ENCODE measurements around the gene LPP. TPM values are rescaled to one million over a fixed set of nuclear protein-coding genes. Genes with fewer than 3 reads are reported as not detected.

The LPP gene
- polyA plus RNA-seq, 1 donor (not counting 4 experiments of a cell fraction or from before 2014, with no cell fraction given), result 16.0 TPM

DNA sequence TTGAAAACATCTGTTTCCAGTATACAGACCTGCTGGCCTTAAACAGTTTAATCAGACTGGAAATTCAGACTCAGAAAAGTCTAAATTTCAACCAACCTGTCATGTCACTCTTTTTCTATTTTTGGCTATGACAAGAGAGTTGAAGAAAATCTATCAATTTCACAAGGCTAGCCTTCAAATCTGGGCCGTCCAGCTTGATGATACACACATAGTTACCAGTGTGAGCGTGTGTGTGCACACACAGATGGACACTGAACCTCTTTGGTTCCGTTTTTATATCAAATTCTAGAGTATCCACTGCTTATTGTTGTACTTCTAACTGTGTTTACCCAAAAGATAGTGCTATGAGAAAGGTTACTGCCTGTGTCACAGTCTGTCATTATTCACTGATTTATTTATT, 368.2 kb downstream of the LPP start:
- Histone ChIP-seq H3K9ac (ENCODE audit: control insufficient read depth, extremely low read depth, insufficient read depth, low read length) (no peak overlapping the region), H3K9me1 (ENCODE audit: control insufficient read depth, extremely low read depth, insufficient read depth, low read length) (no peaks in the 10 kb centered on the region), H3K4me3 (ENCODE audit: control insufficient read depth in 2 of 3, extremely low read depth in 1 of 3, insufficient read depth in 2 of 3, low read depth in 1 of 3, low read length in 3 of 3) (no peak overlapping the region), H3K4me1 (ENCODE audit: control insufficient read depth, extremely low read depth, insufficient read depth, low read length) (no peaks in the 10 kb centered on the region), H3K79me2 (ENCODE audit: control insufficient read depth, insufficient read depth, low read length) (no peaks in the 10 kb centered on the region), H3K4me2 (ENCODE audit: control insufficient read depth, extremely low read depth, insufficient read depth, low read depth, low read length) (no peak overlapping the region), H3K36me3 (ENCODE audit: control insufficient read depth in 2 of 2, extremely low read depth in 1 of 2, insufficient read depth in 2 of 2, low read length in 2 of 2) (peaks cover 0 to 2% of the 10 kb centered on the region in 2 experiments), H3K9me3 (ENCODE audit: control insufficient read depth, low read depth, low read length) (no peaks in the 10 kb centered on the region), H4K20me1 (ENCODE audit: control insufficient read depth, extremely low read depth, insufficient read depth, low read length) (no peaks in the 10 kb centered on the region), H3K27ac (ENCODE audit: control insufficient read depth, insufficient read depth, low read length) (no peak overlapping the region), H3K27me3 (ENCODE audit: control insufficient read depth, extremely low read depth, insufficient read depth, low read length) (no peaks in the 10 kb centered on the region), H2AFZ (ENCODE audit: control insufficient read depth, low read length) (no peak overlapping the region)
- dilution Hi-C loops (cut with MboI; ENCODE audit: extremely low pct_ligation_motif_present, low sequenced_read_pairs), result no loop called here
- DNase-seq (ENCODE audit: low read depth, low spot score) (no peak), FAIRE-seq (no peak)
- no peak for TF ChIP-seq EZH2 (IDR thresholded peaks at IDR 0.05; ENCODE audit: low read length)
- TF ChIP-seq, protein P1, sequence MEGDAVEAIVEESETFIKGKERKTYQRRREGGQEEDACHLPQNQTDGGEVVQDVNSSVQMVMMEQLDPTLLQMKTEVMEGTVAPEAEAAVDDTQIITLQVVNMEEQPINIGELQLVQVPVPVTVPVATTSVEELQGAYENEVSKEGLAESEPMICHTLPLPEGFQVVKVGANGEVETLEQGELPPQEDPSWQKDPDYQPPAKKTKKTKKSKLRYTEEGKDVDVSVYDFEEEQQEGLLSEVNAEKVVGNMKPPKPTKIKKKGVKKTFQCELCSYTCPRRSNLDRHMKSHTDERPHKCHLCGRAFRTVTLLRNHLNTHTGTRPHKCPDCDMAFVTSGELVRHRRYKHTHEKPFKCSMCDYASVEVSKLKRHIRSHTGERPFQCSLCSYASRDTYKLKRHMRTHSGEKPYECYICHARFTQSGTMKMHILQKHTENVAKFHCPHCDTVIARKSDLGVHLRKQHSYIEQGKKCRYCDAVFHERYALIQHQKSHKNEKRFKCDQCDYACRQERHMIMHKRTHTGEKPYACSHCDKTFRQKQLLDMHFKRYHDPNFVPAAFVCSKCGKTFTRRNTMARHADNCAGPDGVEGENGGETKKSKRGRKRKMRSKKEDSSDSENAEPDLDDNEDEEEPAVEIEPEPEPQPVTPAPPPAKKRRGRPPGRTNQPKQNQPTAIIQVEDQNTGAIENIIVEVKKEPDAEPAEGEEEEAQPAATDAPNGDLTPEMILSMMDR (optimal IDR thresholded peaks at IDR 0.05 in 1 of 3, IDR thresholded peaks at IDR 0.05 in 1 of 3, conservative IDR thresholded peaks at IDR 0.05 in 1 of 3; ENCODE audit: extremely low read depth in 1 of 3, insufficient read depth in 2 of 3, low read length in 3 of 3), result no peak

DNA sequence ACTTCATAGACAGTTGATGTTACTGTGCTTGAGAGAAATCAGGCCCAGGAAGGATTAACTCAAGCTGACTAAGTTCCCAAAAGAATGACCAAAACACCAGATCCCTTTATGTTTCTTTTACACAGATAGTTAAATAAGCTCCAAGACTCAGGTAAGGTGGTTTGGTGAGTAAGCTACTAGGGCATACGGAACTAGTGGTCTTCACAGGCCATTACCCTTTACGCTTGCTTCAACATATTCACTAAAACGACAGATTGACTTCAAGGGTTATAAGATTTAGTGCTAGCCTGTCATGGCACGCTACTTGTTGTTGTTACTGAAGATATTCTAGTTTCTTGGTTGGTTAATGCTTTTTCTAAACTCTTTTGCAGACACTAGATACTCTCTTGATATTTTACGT, 369.3 kb downstream of the LPP start:
- Histone ChIP-seq H4K20me1 (ENCODE audit: control insufficient read depth, extremely low read depth, insufficient read depth, low read length) (no peaks in the 10 kb centered on the region), H3K27me3 (ENCODE audit: control insufficient read depth, extremely low read depth, insufficient read depth, low read length) (no peaks in the 10 kb centered on the region), H3K4me3 (ENCODE audit: control insufficient read depth in 2 of 3, extremely low read depth in 1 of 3, insufficient read depth in 2 of 3, low read depth in 1 of 3, low read length in 3 of 3) (no peak overlapping the region), H3K36me3 (ENCODE audit: control insufficient read depth in 2 of 2, extremely low read depth in 1 of 2, insufficient read depth in 2 of 2, low read length in 2 of 2) (peaks cover 0 to 2% of the 10 kb centered on the region in 2 experiments), H3K9me3 (ENCODE audit: control insufficient read depth, low read depth, low read length) (no peaks in the 10 kb centered on the region), H3K9me1 (ENCODE audit: control insufficient read depth, extremely low read depth, insufficient read depth, low read length) (no peaks in the 10 kb centered on the region), H3K9ac (ENCODE audit: control insufficient read depth, extremely low read depth, insufficient read depth, low read length) (no peak overlapping the region), H3K79me2 (ENCODE audit: control insufficient read depth, insufficient read depth, low read length) (no peaks in the 10 kb centered on the region), H3K4me2 (ENCODE audit: control insufficient read depth, extremely low read depth, insufficient read depth, low read depth, low read length) (no peak overlapping the region), H3K4me1 (ENCODE audit: control insufficient read depth, extremely low read depth, insufficient read depth, low read length) (peaks cover 7% of the 10 kb centered on the region), H3K27ac (ENCODE audit: control insufficient read depth, insufficient read depth, low read length) (no peak overlapping the region), H2AFZ (ENCODE audit: control insufficient read depth, low read length) (no peak overlapping the region)
- DNase-seq (ENCODE audit: low read depth, low spot score), result no peak
- FAIRE-seq, result peak; percentile 56
- TF ChIP-seq, protein P1 (optimal IDR thresholded peaks at IDR 0.05 in 1 of 3, IDR thresholded peaks at IDR 0.05 in 1 of 3, conservative IDR thresholded peaks at IDR 0.05 in 1 of 3; ENCODE audit: extremely low read depth in 1 of 3, insufficient read depth in 2 of 3, low read length in 3 of 3), result no peak
- TF ChIP-seq EZH2 (IDR thresholded peaks at IDR 0.05; ENCODE audit: low read length), result no peak
- dilution Hi-C loops (cut with MboI; ENCODE audit: extremely low pct_ligation_motif_present, low sequenced_read_pairs), result no loop called here

Data from keratinocyte (primary cell).